Smooth muscle cell (in vitro differentiated cells): ENCODE results near the gene CRACR2A. TPM values are rescaled to one million over a fixed set of nuclear protein-coding genes. Genes with fewer than 3 reads are reported as not detected.
A peak's percentile ranks its signal among the peaks of the same experiment; 100 is the strongest.

Experiments used
- DNase-seq: peaks from one replicate; lab custom pipeline; 2025; ENCODE audit not compliant: unreplicated experiment; lab: John Stamatoyannopoulos, UW
- H2AFZ ChIP-seq: fragments of 200-600 bp; sonication (generic); 2 replicates; pipeline ENCODE4 v1.6.0; 2016; ENCODE audit warnings: antibody characterized with exemption, low read depth, mild to moderate bottlenecking
- H3F3A ChIP-seq: fragments of 200-600 bp; sonication (generic); 2 replicates; pipeline ENCODE4 v1.6.0; 2017; ENCODE audit warnings: antibody characterized with exemption, low read depth
- H3K27ac ChIP-seq: fragments of 200-600 bp; sonication (generic); 2 replicates; pipeline ENCODE4 v1.5.1; 2016; ENCODE audit warnings: low read depth, mild to moderate bottlenecking
- H3K27me3 ChIP-seq: fragments of 200-600 bp; sonication (generic); 2 replicates; pipeline ENCODE4 v1.6.1; 2016; ENCODE audit warnings: low read depth, mild to moderate bottlenecking
- H3K36me3 ChIP-seq: fragments of 200-600 bp; sonication (generic); 2 replicates; pipeline ENCODE4 v1.5.1; 2016; ENCODE audit warnings: low read depth
- H3K4me1 ChIP-seq: fragments of 200-600 bp; sonication (generic); 2 replicates; pipeline ENCODE4 v1.5.1; 2016; ENCODE audit warnings: low read depth
- H3K4me2 ChIP-seq: fragments of 200-600 bp; sonication (generic); 2 replicates; pipeline ENCODE4 v1.6.0; 2016; ENCODE audit warnings: mild to moderate bottlenecking
- H3K4me3 ChIP-seq: fragments of 200-600 bp; sonication (generic); 2 replicates; pipeline ENCODE4 v1.5.1; 2016; ENCODE audit warnings: mild to moderate bottlenecking
- H3K79me2 ChIP-seq: fragments of 200-600 bp; sonication (generic); 2 replicates; pipeline ENCODE4 v1.6.0; 2016; ENCODE audit warnings: low read depth, mild to moderate bottlenecking
- H3K9ac ChIP-seq: fragments of 200-600 bp; sonication (generic); 2 replicates; pipeline ENCODE4 v1.6.0; 2016; ENCODE audit warnings: low read depth
- H3K9me3 ChIP-seq: fragments of 200-600 bp; sonication (generic); replicated peaks from 2 replicates; pipeline ENCODE4 v1.5.1; 2016; ENCODE audit warnings: low read depth
- H4K20me1 ChIP-seq: fragments of 200-600 bp; sonication (generic); 2 replicates; pipeline ENCODE4 v1.6.0; 2016; ENCODE audit warnings: low read depth
- WGBS: methylation state at CpG from one replicate; pipeline ENCODE4 v1.1.7; 2016; ENCODE audit warnings: low lambda C conversion rate; 5-methylcytosine and 5-hydroxymethylcytosine counted together
- polyA plus RNA-seq: library from polyadenylated mRNA; unstranded; fragments of >200 nt; fragmentation: Nextera tagmentation; extraction: Ambion mirVana; gene quantifications from 2 replicates; pipeline ENCODE4 v1.2.1, GENCODE V29; 2016
- total RNA-seq: library from RNA; depleted of rRNA; stranded (reverse); fragments of >200 nt; gene quantifications from 2 replicates; pipeline ENCODE4 v1.2.3, GENCODE V29; 2014
- TF ChIP-seq, protein P1 (sequence below): fragments of 200-600 bp; sonication (generic); IDR thresholded peaks from 2 replicates; pipeline ENCODE4 v1.5.1; 2017; ENCODE audit warnings: borderline replicate concordance, mild to moderate bottlenecking, antibody characterized with exemption; ENCODE audit not compliant: insufficient read depth, poor library complexity, severe bottlenecking

CRACR2A gene
- total and polyA plus RNA-seq, 2 experiments from 2014 or later, result 0.99 to 1.3 TPM

DNA sequence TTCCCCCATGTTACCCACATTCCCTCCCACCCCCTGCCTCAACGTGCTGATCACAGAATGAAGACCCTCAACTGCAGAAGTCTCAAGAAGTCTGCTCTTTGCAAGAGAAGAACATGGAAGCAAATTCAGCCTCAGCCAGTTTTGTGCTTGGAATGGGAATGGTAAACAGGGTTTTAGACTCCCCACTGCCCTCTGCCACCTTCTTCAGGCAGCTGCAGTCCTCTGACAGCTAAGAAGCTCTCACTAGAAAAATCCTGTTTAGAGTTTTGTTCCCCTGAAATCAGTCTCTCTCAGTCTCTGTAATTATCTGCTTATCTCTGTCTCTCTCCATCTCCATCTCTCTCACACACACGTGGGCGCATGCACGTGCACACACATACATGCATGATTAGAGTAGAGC lies 85.4 kb downstream of the CRACR2A start:
- H3K79me2 ChIP-seq, result no peaks in the 10 kb centered on the region
- DNase-seq, result no peak
- peaks cover under 1% of the 10 kb centered on the region for H3K4me1 ChIP-seq
- 76% methylated on average over 4 of the region's 4 CpGs for WGBS
- H3K9ac ChIP-seq, result no peak overlapping the region
- H3K36me3 ChIP-seq, result no peaks in the 10 kb centered on the region
- H3K4me2 ChIP-seq, result no peak overlapping the region
- no peak overlapping the region for H3K4me3 ChIP-seq
- H4K20me1 ChIP-seq, result no peaks in the 10 kb centered on the region
- no peaks in the 10 kb centered on the region for H3K9me3 ChIP-seq
- TF ChIP-seq, protein P1, sequence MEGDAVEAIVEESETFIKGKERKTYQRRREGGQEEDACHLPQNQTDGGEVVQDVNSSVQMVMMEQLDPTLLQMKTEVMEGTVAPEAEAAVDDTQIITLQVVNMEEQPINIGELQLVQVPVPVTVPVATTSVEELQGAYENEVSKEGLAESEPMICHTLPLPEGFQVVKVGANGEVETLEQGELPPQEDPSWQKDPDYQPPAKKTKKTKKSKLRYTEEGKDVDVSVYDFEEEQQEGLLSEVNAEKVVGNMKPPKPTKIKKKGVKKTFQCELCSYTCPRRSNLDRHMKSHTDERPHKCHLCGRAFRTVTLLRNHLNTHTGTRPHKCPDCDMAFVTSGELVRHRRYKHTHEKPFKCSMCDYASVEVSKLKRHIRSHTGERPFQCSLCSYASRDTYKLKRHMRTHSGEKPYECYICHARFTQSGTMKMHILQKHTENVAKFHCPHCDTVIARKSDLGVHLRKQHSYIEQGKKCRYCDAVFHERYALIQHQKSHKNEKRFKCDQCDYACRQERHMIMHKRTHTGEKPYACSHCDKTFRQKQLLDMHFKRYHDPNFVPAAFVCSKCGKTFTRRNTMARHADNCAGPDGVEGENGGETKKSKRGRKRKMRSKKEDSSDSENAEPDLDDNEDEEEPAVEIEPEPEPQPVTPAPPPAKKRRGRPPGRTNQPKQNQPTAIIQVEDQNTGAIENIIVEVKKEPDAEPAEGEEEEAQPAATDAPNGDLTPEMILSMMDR, result no peak
- no peaks in the 10 kb centered on the region for H3K27me3 ChIP-seq
- no peak overlapping the region for H2AFZ ChIP-seq
- no peak overlapping the region for H3K27ac ChIP-seq
- H3F3A ChIP-seq, result no peaks in the 10 kb centered on the region

DNA sequence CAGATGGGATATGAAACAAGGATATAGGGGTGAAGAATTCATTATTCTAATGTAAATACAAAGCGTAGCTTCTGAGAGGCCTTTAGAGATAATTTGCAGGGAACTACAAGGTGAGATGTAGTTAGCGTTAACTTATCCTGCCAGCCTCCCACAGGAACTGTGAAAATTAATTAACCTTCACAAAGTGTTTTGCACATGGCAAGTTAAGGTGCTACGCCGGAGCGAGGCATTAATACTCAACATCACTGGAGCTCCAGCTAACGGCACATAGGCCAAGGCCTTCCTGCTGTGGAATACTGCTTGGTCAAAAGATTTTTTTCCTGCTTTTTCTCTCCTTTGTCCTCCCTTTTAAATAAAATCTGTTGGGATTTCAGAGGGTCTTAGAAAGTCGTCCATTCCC lies 86.5 kb downstream of the CRACR2A start:
- H3K36me3 ChIP-seq, result no peaks in the 10 kb centered on the region
- no peak overlapping the region for H3K4me2 ChIP-seq
- no peak overlapping the region for H2AFZ ChIP-seq
- H3F3A ChIP-seq, result peaks cover 9% of the 10 kb centered on the region
- no peak overlapping the region for H3K4me3 ChIP-seq
- no peaks in the 10 kb centered on the region for H3K9me3 ChIP-seq
- no peak for DNase-seq
- H3K79me2 ChIP-seq, result no peaks in the 10 kb centered on the region
- 96% methylated on average over 7 of the region's 7 CpGs for whole genome bisulfite sequencing
- TF ChIP-seq, protein P1, result no peak
- H3K27ac ChIP-seq, result no peak overlapping the region
- peaks cover 9% of the 10 kb centered on the region for H3K4me1 ChIP-seq
- no peaks in the 10 kb centered on the region for H3K27me3 ChIP-seq
- no peaks in the 10 kb centered on the region for H4K20me1 ChIP-seq
- H3K9ac ChIP-seq, result no peak overlapping the region

DNA sequence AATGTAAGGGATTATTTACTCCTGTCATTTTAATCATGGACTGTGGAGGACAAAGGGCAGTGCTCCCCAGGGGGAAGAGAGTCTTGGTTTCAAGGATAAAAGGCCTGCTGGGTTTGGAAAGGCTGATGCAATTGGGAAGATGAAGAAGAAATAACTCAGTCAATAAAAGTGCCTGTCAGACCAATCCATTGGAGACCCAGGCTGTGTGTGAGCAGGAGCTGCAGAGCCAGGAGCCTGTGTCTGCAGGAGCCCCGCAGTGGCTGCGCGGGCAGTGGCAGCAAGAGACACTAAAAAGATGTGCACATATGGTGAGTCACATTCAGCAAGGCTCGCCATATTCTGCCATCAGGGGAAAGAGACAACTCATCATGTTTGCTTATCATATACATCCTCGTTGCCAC lies 90.4 kb downstream of the CRACR2A start:
- Histone ChIP-seq H3K27ac (peak overlapping the region; percentile 74), H3K9me3 (no peaks in the 10 kb centered on the region), H3K27me3 (no peaks in the 10 kb centered on the region), H3K79me2 (no peaks in the 10 kb centered on the region), H3K9ac (no peak overlapping the region), H3K36me3 (no peaks in the 10 kb centered on the region), H2AFZ (no peak overlapping the region), H3K4me2 (peak overlapping the region; percentile 14), H4K20me1 (no peaks in the 10 kb centered on the region), H3K4me3 (no peak overlapping the region), H3K4me1 (peaks cover 9% of the 10 kb centered on the region), H3F3A (peaks cover 9% of the 10 kb centered on the region)
- TF ChIP-seq, protein P1, result no peak
- 18% methylated on average over 5 of the region's 5 CpGs for WGBS
- peak; percentile 10 for DNase-seq

DNA sequence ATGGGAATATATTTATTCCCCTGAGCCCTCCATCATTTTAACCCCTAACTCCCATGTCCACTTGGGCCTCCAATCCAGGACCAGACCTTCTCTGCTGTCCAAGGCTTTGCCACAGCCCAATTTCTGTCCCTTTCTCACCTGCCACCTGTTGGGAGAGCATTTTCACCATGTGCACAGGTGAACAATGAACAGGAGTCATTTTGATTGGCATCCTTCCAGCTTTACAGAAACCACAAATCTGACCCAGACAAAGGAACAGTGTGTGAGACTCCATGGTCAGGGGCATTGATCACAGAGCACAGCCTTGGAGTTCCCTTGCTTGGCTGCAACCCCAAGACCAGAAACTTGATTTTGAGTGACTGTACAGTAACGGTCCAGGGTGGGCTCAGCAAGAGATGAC lies 91.9 kb downstream of the CRACR2A start:
- H3F3A ChIP-seq, result peaks cover 9% of the 10 kb centered on the region
- no peak overlapping the region for H3K9ac ChIP-seq
- no peak overlapping the region for H3K4me3 ChIP-seq
- no peaks in the 10 kb centered on the region for H3K9me3 ChIP-seq
- no peaks in the 10 kb centered on the region for H3K79me2 ChIP-seq
- H3K4me1 ChIP-seq, result peaks cover 9% of the 10 kb centered on the region
- no peaks in the 10 kb centered on the region for H3K36me3 ChIP-seq
- WGBS, result 87% methylated on average over 1 of the region's 1 CpG
- no peaks in the 10 kb centered on the region for H3K27me3 ChIP-seq
- no peak overlapping the region for H3K27ac ChIP-seq
- H4K20me1 ChIP-seq, result no peaks in the 10 kb centered on the region
- no peak overlapping the region for H3K4me2 ChIP-seq
- TF ChIP-seq, protein P1, result no peak
- DNase-seq, result no peak
- no peak overlapping the region for H2AFZ ChIP-seq
